HG02798 (cell line): ENCODE data around the gene CCDC40.
"Not testable (repeated sequence)": the region's sequence is repeated elsewhere in the genome, so short reads cannot be mapped to it uniquely, and the experiment has no call there.

Experiments
- ATAC-seq: cut with Tn5 transposase; IDR thresholded peaks from one replicate; pipeline ENCODE4 v1.9.1; 2021; ENCODE audit warnings: mild to moderate bottlenecking; ENCODE audit not compliant: unreplicated experiment, poor library complexity

CCDC40 gene, protein sequence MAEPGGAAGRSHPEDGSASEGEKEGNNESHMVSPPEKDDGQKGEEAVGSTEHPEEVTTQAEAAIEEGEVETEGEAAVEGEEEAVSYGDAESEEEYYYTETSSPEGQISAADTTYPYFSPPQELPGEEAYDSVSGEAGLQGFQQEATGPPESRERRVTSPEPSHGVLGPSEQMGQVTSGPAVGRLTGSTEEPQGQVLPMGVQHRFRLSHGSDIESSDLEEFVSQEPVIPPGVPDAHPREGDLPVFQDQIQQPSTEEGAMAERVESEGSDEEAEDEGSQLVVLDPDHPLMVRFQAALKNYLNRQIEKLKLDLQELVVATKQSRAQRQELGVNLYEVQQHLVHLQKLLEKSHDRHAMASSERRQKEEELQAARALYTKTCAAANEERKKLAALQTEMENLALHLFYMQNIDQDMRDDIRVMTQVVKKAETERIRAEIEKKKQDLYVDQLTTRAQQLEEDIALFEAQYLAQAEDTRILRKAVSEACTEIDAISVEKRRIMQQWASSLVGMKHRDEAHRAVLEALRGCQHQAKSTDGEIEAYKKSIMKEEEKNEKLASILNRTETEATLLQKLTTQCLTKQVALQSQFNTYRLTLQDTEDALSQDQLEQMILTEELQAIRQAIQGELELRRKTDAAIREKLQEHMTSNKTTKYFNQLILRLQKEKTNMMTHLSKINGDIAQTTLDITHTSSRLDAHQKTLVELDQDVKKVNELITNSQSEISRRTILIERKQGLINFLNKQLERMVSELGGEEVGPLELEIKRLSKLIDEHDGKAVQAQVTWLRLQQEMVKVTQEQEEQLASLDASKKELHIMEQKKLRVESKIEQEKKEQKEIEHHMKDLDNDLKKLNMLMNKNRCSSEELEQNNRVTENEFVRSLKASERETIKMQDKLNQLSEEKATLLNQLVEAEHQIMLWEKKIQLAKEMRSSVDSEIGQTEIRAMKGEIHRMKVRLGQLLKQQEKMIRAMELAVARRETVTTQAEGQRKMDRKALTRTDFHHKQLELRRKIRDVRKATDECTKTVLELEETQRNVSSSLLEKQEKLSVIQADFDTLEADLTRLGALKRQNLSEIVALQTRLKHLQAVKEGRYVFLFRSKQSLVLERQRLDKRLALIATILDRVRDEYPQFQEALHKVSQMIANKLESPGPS

DNA sequence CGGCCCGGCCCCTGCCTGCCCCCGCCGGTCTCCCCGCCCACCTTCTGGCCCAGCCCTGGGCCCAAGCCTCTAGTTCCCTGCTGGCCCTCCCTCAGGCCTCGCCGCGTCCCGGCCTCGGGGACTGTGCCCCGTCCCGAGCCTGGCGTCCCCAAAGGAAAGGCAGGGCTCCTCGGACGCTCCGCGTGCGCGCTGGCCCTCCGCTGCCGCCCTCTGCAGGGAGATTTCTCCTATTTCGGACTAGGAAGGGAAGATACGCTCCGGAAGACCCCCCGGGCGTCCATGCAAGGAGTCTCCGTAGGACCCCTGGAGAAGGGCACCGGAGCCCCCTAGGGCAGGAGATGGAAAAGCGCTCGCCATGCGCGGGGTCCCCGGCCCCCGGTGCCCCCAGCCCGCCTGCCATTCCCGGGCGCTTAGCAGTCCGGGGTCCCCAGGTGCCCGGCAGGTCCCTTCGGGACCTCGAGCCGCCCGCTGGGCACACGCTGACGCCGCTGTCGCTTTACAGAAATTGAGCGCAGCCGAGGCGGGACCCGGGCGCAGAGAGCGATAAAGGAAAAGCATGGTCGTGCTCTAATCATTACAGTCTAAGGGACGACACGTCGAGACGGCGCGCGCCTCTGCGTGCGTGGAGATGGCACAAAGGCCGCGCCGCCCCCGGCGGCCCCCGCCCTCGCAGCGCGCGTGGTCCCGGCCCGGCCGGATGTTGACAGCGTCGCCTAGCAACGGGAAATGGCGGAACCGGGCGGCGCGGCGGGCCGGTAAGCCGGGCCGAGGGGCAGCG, at the start of gene CCDC40:
Gene CCDC40 (plus strand): TSS at position 706 of the 778 bp plus-strand sequence. CDS start 21 bp downstream, at position 727.
- ATAC-seq = peak; percentile 55

DNA sequence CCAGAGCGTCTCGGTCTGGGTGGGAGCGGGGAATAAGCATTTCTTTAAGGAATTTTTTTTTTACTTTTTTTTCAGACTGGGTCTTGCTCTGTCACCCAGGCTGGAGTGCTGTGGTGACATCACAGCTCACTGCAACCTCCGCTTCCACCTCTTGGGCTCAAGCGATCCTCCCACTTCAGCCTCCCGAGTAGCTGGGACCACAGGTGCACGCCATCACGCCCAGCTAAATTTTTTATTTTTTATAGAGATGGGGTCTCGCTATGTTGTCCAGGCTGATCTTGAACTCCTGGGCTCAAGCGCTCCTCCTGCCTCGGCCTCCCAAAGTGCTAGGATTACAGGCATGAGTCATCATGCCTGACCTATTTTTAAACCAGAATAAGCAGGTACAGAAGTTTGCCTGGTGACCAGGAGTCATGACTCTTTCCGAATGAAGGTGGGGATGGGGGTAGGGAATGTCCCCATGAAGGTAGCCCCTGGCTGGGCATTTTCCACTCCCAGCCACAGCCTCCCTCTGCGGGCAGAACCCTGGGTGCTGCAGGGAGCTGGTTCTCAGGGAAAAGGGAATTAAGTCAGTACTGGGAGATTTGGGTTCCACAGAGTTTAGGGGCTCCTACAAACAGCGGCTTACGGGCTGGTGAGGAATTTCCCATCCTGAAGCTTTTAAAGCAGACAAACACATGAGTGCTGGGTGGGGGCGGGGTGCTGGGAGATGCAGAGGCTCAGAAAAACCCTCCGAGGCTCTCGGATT, 49.1 kb upstream of the CCDC40 start:
- no peak for ATAC-seq

DNA sequence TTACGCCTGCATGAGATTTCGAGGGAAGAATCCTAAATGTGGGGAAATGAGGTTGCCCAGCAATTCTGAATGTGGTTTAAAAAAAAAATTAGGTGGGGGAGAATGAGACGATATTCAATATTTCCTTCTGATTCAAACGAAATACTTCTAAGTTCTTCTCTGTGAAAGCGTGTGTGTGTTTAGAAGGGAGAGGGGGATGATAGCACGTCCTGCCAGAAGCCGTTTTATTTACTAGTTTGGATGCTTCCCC, 48.6 kb upstream of the CCDC40 start:
- ATAC-seq = no peak

DNA sequence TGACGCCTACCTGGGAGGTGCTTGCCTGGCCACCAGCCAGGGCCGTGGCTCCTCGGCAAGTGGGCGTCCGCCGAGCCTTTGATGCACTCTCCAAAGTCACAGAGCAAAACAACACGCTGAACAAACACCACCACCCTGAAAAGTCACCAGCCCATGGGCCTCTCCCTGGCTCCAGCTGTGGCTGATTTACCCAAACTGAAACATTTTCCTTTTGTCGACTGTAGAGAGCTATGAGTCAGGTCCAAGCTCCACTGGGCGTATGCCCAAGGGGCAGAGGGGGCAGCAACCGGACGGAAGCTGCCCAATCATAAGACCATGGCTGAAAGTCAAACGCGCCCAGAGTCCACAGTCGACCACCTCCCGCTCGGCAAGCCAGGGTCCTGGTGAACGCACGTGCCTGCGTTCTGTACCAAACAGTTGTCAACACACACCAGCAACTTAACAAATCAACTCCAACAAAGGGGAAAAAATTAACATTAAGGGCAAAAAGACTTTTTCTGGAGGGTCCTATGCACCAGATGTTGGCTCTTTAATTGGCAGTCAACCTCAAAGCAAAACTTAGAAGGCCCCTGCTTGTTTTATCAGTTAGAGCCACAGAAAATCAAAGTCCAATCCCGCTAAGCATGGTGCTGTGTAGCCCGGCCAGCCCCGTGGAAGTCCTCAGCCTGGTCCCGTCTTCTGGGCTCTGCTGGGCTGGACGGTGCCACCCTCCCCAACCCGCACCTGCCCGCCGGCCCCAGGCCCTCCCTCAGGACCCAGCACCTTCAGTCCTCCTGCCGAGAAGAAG, 48.1 kb upstream of the CCDC40 start:
- no peak for ATAC-seq

DNA sequence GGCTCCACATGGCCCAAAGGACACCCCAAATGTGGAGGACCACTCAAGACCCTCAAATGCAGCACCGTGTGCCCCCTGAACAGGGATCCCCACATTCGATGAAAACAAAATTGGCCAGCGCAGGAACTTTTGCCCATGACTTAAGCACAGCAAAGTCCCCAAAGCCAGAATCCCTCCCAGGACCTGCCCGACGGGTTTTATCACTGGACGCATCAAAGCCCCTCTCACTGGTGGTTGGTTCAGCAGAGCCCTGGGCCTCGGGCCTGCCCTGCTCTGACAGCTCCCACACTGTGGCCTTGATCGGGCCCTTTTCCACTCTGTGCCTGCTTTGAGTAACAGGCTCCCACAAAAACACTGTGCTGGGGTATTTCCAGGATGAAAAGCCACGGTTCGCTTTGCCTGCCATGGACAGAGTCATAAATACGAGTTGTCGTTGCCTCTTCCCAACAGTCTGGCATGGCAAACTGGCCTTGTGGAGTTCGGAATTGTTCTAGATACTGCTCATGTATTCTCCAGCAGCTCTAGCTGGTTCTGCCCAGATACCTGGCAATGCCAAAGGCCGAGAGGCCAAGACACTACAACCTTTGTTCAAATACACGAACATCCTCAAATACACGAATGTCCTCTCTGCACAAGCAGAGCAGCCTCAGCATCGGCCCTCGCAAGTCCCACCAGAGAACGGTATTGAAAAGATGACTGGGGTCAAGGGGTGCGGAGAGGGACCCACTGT, 47.2 kb upstream of the CCDC40 start:
- ATAC-seq = no peak

DNA sequence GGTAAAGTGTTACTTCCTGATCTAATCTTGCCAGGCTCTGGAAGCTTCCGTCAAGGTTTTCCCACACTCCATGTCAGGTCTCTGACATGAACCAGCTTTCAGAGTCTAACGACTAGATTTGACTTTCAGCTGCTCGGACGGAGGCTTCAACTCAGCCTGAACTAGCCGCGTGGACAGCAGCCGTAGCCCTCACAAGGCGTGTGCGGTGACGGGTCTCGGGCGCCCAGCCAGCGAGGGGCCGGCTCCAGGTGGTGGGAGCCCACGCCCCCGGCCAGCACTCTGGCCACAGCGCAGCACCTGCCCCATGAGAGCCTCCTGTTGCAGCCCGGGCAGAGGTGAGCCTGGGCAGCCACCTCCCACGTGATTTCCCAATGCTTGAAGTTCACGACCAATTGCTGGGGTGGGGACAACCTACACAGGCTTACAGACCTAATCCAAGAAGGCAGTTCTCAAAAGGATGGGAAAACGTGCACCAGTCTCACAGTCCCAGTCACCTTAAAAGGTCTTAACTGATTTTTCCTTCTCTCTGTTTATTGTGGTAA, 46.3 kb upstream of the CCDC40 start:
- ATAC-seq = no peak

DNA sequence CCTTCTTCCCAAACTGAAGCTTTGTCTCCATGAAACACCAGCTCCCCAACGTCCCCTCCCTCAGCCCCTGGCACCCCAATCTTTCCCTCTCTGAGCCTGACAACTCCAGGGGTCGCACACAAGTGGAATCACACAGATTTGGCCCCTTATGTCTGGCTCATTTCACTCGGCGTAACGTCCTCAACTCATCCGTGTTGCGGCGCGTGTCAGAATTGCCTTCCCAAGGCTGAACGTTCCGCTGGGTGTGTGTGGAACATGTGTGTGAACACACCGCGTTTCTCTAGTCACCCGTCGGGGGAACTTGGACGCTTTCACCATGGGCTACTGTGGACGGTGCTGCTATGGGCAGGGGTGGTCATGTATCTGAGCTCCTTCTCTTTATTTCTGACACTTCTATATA, 45.7 kb upstream of the CCDC40 start:
- no peak for ATAC-seq

DNA sequence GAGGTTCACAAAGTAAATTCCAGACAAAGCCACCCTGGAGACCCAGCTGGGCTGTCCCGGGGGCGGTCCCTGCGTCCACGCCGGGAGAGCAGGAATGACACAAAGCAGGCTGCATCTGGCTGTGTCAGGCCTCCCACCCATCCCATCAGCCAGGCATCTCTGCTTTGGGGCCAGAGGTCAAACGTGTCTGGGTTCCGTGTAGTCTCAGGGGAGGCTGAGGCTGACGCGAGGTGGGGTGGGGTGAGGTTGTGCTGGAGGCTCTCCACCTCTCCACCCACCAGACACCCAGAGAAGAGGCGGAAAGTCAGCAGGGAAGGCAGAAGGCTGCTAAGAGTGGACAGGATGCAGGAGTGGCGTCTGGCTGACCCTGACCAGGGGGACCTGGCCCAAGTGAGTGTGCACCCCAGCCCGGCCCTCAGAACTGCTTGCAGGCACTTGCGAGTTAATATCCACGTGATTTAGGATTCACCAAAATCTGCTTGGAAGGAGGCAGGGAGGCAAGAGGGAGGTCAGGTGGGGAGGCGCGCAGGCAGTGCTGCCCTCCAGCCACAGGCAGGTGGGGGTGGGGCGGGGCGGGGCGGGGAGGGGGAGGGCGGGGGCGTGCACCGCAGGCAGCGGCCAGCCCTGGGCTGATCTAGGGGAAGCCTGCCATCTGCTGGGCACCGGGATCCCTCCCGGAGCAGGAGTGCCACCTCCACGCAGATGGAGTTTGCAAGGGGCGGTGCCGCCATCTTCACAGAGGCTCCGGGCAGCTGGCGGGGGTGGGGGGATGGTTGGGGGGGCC, 45.1 kb upstream of the CCDC40 start:
- no peak for ATAC-seq

DNA sequence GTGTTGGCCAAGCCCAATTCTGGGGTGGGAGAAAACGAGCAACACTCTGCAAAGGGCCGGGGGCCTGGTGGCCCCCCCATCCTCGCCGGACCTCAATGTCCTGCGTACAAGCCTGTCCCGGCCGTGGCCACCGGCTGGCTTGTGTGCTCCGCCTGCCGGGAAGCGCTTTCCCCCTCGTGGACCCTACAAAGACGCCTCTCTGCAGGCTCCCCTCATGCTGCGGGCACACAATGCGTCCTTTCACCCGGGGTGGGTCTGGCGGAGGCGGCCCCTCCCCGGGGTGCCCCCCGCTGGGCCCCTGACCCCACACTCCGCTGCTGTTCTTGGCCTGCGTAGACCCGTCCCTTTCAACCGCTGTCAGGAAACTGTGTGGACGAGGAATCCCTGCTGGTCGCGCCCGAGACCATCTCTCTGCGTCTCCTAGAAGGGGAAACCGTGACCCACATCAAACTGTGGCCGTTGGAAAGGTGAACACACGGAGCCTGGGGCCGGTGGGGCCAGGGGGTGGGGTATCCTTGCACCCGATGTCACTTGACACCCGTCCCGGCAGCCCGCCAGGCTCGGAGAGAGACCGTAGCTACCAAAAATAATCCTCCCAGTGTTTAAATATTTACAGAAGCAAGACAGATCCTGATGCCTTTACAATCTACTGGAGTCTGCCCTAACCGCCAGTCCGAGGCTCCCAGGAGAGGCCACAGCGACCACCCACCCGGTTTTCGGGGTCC, 44.4 kb upstream of the CCDC40 start:
- ATAC-seq = no peak

DNA sequence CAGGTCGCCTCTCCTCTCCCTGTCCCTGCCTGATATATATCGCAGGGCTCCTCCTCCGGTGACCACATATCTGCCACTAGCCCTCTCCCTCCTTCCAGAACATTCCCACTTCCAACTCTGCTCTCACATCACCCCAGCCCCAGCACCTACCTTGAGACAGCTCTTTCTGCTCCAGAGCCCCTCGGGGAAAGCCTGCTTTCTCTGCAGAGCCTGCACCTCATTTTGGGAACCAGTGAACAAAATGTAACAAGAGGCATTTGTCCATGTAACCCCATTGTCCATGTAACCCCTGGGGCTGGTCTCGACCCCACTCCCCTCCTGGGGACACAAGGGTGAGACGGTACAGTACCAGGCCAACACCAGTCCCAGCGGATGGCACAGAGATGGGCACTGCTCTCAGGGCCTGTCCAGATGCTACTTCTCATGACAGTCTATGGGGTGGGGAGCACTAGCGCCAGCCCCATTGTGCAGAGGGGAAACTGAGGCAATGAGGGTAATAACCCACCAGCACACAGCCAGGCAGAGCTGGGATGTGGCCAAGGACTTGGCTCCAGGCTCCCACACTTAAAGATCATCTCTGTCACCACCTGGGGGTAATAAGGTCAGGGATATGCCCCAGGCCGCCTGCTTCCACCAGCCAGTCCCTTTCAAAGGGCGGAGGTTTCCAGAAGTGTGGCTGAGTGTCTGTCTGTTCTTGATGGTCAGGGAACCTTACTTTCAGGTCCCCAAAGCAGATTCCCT, 43.6 kb upstream of the CCDC40 start:
- ATAC-seq = no peak

DNA sequence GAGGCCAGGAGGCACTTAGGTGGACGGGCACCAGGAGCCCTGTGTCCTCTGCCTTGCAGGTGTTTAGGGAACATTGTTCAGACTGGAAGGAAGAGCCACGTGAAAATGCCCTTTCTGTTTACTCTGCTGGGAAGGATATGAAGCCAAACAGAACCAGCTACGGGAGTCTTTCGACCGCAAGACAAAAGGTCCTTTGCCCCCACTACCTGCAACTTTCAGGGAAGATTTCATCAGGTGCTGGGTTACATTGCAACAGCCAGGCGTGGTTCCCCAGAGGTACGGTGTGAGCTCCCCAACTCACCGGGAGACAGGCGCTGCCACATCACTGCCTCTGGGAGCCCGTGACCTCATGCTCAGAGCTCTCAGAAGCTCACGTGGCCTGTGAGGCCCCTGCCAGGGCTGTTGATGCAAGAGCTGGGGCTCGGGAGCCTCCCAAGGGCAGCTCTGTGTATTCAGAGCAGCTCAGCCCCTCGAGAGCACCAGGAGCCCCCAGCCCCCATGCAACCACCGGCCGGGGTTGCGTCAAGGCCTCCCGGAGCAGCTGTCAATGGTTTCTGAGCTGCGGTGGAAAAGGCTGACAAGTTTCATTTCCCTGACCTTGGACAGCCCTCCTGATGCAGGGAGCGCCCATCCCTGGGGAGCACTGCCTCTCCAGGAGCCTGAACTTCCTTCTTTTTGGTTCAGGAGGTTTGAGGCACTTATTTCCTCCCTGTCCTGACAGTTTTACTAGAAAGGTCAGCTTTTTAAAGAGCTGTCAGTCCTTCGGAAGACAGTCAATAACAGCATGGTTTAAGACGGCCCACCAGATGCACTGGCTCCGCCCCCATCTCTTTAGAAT, 42.8 kb upstream of the CCDC40 start:
- ATAC-seq = no peak

DNA sequence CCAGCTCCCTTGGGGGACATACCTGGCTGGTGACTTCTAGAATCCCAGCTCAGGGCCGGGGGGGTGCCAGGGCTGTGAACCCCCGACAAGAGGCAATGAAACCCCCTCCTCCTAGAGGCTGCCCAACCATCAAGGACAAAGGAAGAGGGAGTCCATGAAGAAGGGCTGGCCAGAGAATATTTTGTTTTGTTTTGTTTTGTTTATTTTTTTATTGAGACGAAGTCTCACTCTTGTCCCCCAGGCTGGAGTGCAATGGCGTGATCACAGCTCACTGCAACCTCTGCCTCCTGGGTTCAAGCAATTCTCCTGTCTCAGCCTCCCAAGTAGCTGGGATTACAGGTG, 42.2 kb upstream of the CCDC40 start:
- ATAC-seq = not testable (repeated sequence)

DNA sequence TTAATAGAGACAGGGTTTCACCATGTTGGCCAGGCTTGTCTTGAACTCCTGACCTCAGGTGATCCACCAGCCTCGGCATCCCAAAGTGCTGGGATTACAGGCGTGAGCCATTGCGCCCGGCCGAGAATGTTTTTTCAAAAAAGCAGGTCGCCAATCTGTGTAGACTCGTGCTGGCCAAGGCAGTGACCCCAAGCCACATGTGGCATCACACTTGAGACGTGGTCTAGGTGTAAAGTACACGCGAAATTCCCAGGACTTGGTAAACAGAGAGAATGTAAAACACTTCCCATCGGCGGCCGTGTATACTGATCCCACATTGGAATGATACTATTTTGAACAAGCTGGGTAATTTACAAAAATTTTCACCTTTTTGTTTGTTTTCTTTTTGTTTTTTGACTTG, 41.8 kb upstream of the CCDC40 start:
- ATAC-seq = no peak

DNA sequence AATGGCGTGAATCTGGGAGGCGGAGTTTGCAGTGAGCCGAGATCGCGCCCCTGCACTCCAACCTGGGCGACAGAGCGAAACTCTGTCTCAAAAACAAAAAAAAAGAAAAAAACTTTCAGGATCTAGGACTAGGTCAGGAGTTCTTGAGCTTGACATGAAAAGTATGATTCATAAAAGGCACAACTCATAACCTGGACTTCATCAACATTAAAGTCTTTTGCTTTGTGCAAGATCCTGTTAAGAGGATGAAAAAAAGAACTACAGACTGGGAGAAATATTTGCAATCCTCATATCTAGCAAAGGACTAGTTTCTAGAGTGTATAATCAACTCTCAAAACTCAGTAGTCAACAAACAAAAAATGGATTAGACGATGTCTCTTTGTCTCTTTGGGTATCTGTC, 40.7 kb upstream of the CCDC40 start:
- ATAC-seq = no peak

DNA sequence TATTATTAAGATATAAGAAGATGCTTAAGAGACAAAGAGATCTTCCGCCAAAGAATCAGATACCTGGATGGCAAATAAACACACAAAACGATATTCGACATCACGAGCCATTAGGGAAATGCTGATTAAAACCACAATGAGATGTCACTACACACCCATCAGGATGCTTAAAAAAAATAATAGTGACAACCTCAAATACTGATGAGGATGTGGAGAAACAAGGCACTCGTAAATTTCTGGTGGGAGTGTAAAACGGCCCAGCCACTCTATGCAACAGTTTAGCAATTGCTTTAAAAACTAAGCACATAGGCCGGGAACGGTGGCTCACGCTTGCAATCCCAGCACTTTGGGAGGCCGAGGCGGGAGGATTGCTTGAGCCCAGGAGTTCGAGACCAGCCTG, 40.2 kb upstream of the CCDC40 start:
- ATAC-seq = no peak
